Stomach (tissue), 4 donors: ENCODE measurements around the gene NDFIP1.

ENCODE experiments used
- POLR2A ChIP-seq, 4 donors: fragments of 450-650 bp; IDR thresholded peaks; one replicate each; pipeline ENCODE4 v1.6.1; 2016; ENCODE audit warnings: antibody characterized with exemption in 4 of 4, control low read depth in 2 of 4, mild to moderate bottlenecking in 1 of 4, moderate library complexity in 1 of 4
- POLR2AphosphoS5 ChIP-seq, 3 donors: sonication (generic); formaldehyde crosslinking; IDR thresholded peaks; one replicate each; pipeline ENCODE4 v1.6.1; 2016; ENCODE audit warnings: antibody characterized with exemption in 3 of 3
- TF ChIP-seq, protein P1 (sequence below), 7 experiments: fragments of 450-650 bp in 4 of 7; fragments of 200-600 bp in 3 of 7; sonication (generic) in 3 of 7; IDR thresholded peaks; one replicate each; pipeline ENCODE4 v1.5.1; 2016 to 2019; ENCODE audit warnings: antibody characterized with exemption in 7 of 7, control low read depth in 2 of 7, mild to moderate bottlenecking in 1 of 7

DNA sequence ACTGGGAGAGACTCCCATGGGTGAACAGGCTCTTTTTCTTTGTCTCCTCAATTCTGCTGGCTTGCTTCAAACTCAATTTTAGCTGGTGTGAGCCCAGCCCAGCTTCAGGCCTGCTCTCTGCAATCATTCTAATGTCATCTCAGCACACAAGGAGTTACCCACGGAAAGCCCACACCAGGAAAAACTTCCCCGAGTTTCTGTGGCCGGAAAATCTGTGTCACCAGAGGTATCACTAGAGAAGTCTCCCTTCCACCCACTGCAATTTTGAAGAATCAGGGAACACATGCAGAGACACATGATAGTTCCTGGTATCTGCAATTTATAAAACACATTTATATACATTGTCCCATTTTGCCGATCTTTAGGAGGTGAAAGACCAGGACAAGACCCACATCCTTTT is 13.5 kb upstream of the NDFIP1 start:
- TF ChIP-seq POLR2A (IDR thresholded peaks at IDR 0.05) (no peak), POLR2AphosphoS5 (IDR thresholded peaks at IDR 0.05) (no peak)
- TF ChIP-seq, protein P1, sequence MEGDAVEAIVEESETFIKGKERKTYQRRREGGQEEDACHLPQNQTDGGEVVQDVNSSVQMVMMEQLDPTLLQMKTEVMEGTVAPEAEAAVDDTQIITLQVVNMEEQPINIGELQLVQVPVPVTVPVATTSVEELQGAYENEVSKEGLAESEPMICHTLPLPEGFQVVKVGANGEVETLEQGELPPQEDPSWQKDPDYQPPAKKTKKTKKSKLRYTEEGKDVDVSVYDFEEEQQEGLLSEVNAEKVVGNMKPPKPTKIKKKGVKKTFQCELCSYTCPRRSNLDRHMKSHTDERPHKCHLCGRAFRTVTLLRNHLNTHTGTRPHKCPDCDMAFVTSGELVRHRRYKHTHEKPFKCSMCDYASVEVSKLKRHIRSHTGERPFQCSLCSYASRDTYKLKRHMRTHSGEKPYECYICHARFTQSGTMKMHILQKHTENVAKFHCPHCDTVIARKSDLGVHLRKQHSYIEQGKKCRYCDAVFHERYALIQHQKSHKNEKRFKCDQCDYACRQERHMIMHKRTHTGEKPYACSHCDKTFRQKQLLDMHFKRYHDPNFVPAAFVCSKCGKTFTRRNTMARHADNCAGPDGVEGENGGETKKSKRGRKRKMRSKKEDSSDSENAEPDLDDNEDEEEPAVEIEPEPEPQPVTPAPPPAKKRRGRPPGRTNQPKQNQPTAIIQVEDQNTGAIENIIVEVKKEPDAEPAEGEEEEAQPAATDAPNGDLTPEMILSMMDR (IDR thresholded peaks at IDR 0.05), result no peak
